ENCODE results near the gene CHST10. TPM values are rescaled to one million over a fixed set of nuclear protein-coding genes. Genes with fewer than 3 reads are reported as not detected.
"Not testable (repeated sequence)": the region's sequence is repeated elsewhere in the genome, so short reads cannot be mapped to it uniquely, and the experiment has no call there.

CHST10 gene
- total and polyA plus RNA-seq, 4 donors, result 0.11 to 5.2 (median 0.99) TPM

- TF ChIP-seq SP1 (IDR thresholded peaks at IDR 0.05), result no peak
- no peak for TF ChIP-seq HNF4A (conservative IDR thresholded peaks at IDR 0.05)
- TF ChIP-seq, protein P1, sequence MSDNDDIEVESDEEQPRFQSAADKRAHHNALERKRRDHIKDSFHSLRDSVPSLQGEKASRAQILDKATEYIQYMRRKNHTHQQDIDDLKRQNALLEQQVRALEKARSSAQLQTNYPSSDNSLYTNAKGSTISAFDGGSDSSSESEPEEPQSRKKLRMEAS (IDR thresholded peaks at IDR 0.05), result no peak
- no peak for TF ChIP-seq JUND (IDR thresholded peaks at IDR 0.05)
- TF ChIP-seq, protein P2, sequence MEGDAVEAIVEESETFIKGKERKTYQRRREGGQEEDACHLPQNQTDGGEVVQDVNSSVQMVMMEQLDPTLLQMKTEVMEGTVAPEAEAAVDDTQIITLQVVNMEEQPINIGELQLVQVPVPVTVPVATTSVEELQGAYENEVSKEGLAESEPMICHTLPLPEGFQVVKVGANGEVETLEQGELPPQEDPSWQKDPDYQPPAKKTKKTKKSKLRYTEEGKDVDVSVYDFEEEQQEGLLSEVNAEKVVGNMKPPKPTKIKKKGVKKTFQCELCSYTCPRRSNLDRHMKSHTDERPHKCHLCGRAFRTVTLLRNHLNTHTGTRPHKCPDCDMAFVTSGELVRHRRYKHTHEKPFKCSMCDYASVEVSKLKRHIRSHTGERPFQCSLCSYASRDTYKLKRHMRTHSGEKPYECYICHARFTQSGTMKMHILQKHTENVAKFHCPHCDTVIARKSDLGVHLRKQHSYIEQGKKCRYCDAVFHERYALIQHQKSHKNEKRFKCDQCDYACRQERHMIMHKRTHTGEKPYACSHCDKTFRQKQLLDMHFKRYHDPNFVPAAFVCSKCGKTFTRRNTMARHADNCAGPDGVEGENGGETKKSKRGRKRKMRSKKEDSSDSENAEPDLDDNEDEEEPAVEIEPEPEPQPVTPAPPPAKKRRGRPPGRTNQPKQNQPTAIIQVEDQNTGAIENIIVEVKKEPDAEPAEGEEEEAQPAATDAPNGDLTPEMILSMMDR (IDR thresholded peaks at IDR 0.05; ENCODE audit: low read depth, low read length, missing input control), result no peak
- TF ChIP-seq FOXA2 (IDR thresholded peaks at IDR 0.05), result no peak
- TF ChIP-seq HNF4G (IDR thresholded peaks at IDR 0.05), result no peak
- no peak for TF ChIP-seq NR2F2 (IDR thresholded peaks at IDR 0.05)
- no peak for TF ChIP-seq FOXA1 (IDR thresholded peaks at IDR 0.05)
- no peak for TF ChIP-seq RAD21 (IDR thresholded peaks at IDR 0.05)
- TF ChIP-seq, protein P3, sequence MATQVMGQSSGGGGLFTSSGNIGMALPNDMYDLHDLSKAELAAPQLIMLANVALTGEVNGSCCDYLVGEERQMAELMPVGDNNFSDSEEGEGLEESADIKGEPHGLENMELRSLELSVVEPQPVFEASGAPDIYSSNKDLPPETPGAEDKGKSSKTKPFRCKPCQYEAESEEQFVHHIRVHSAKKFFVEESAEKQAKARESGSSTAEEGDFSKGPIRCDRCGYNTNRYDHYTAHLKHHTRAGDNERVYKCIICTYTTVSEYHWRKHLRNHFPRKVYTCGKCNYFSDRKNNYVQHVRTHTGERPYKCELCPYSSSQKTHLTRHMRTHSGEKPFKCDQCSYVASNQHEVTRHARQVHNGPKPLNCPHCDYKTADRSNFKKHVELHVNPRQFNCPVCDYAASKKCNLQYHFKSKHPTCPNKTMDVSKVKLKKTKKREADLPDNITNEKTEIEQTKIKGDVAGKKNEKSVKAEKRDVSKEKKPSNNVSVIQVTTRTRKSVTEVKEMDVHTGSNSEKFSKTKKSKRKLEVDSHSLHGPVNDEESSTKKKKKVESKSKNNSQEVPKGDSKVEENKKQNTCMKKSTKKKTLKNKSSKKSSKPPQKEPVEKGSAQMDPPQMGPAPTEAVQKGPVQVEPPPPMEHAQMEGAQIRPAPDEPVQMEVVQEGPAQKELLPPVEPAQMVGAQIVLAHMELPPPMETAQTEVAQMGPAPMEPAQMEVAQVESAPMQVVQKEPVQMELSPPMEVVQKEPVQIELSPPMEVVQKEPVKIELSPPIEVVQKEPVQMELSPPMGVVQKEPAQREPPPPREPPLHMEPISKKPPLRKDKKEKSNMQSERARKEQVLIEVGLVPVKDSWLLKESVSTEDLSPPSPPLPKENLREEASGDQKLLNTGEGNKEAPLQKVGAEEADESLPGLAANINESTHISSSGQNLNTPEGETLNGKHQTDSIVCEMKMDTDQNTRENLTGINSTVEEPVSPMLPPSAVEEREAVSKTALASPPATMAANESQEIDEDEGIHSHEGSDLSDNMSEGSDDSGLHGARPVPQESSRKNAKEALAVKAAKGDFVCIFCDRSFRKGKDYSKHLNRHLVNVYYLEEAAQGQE (IDR thresholded peaks at IDR 0.05), result no peak
- TF ChIP-seq GABPA (IDR thresholded peaks at IDR 0.05 in 1 of 2, conservative IDR thresholded peaks at IDR 0.05 in 1 of 2), result no peak
- TF ChIP-seq ZBTB33 (IDR thresholded peaks at IDR 0.05), result no peak
- no peak for TF ChIP-seq ATF3 (IDR thresholded peaks at IDR 0.05)
- TF ChIP-seq YY1 (IDR thresholded peaks at IDR 0.05), result no peak
- TF ChIP-seq TAF1 (conservative IDR thresholded peaks at IDR 0.05), result no peak
- no peak for TF ChIP-seq RXRA (IDR thresholded peaks at IDR 0.05)
- no peak overlapping the region for H3K9ac ChIP-seq (ENCODE audit: low read depth in 1 of 2, low read length in 2 of 2)
- H3K4me1 ChIP-seq (ENCODE audit: control insufficient read depth in 4 of 4, insufficient read depth in 4 of 4, low read length in 3 of 4), result no peaks in the 10 kb centered on the region
- H3K27ac ChIP-seq (ENCODE audit: low read depth in 1 of 2, low read length in 2 of 2), result no peak overlapping the region
- no peak for DNase-seq (ENCODE audit: low spot score)
- 65% methylated on average over 1 of the region's 1 CpG for WGBS
- peaks cover 0 to 1% (median 0%) of the 10 kb centered on the region in 4 donors for H3K9me3 ChIP-seq (ENCODE audit: control insufficient read depth in 4 of 4, low read length in 3 of 4)
- H3K27me3 ChIP-seq (ENCODE audit: control insufficient read depth in 4 of 4, insufficient read depth in 4 of 4, low read length in 3 of 4), result peaks cover 0 to 6% (median 0%) of the 10 kb centered on the region in 4 donors
- no peak overlapping the region for H3K4me3 ChIP-seq (ENCODE audit: low read depth in 1 of 3, low read length in 3 of 3)
- no peaks in the 10 kb centered on the region for H3K36me3 ChIP-seq (ENCODE audit: control insufficient read depth in 4 of 4, insufficient read depth in 3 of 4, low read depth in 1 of 4, low read length in 3 of 4)
These were observed 43.5 kb upstream of the CHST10 start for GRCh38 chr2:100460904-100461530.

- H3K9ac ChIP-seq (ENCODE audit: low read depth in 1 of 2, low read length in 2 of 2); DNase-seq (ENCODE audit: low spot score); H3K4me3 ChIP-seq (ENCODE audit: low read depth in 1 of 3, low read length in 3 of 3); H3K36me3 ChIP-seq (ENCODE audit: control insufficient read depth in 4 of 4, insufficient read depth in 3 of 4, low read depth in 1 of 4, low read length in 3 of 4); H3K9me3 ChIP-seq (ENCODE audit: control insufficient read depth in 4 of 4, low read length in 3 of 4); H3K4me1 ChIP-seq (ENCODE audit: control insufficient read depth in 4 of 4, insufficient read depth in 4 of 4, low read length in 3 of 4); H3K27me3 ChIP-seq (ENCODE audit: control insufficient read depth in 4 of 4, insufficient read depth in 4 of 4, low read length in 3 of 4); H3K27ac ChIP-seq (ENCODE audit: low read depth in 1 of 2, low read length in 2 of 2): not testable (repeated sequence)
These were observed 38.9 kb upstream of the CHST10 start for GRCh38 chr2:100456357-100456756.
